ENCODE data around the gene ARHGAP15. TPM values are rescaled to one million over a fixed set of nuclear protein-coding genes. Genes with fewer than 3 reads are reported as not detected.

Gene ARHGAP15
- total RNA-seq, 1 donor from 2014 or later: not detected

GRCh38 chr2:143259368-143259958, 130.2 kb downstream of the ARHGAP15 start:
- DNase-seq (ENCODE audit: low read depth): peak; percentile 76

- no peak for DNase-seq (ENCODE audit: low read depth)
These were observed 132.8 kb downstream of the ARHGAP15 start for GRCh38 chr2:143261986-143262385.

GRCh38 chr2:143262389-143262788, 133.2 kb downstream of the ARHGAP15 start:
- no peak for DNase-seq (ENCODE audit: low read depth)

- DNase-seq (ENCODE audit: low read depth): no peak
These were observed 133.9 kb downstream of the ARHGAP15 start for GRCh38 chr2:143263066-143263625.

- peak; percentile 43 for DNase-seq (ENCODE audit: low read depth)
These were observed 135.6 kb downstream of the ARHGAP15 start for GRCh38 chr2:143264851-143265250.

- DNase-seq (ENCODE audit: low read depth): peak; percentile 44
These were observed 150.5 kb downstream of the ARHGAP15 start for GRCh38 chr2:143279672-143280071.

GRCh38 chr2:143280097-143280757, 151.0 kb downstream of the ARHGAP15 start:
- no peak for DNase-seq (ENCODE audit: low read depth)

- DNase-seq (ENCODE audit: low read depth): no peak
These were observed 153.5 kb downstream of the ARHGAP15 start for GRCh38 chr2:143282684-143283083.

GRCh38 chr2:143284087-143284675, 155.0 kb downstream of the ARHGAP15 start:
- peak; percentile 28 for DNase-seq (ENCODE audit: low read depth)

- DNase-seq (ENCODE audit: low read depth): no peak
These were observed 159.8 kb downstream of the ARHGAP15 start for GRCh38 chr2:143289025-143289424.

GRCh38 chr2:143290221-143290620, 161.0 kb downstream of the ARHGAP15 start:
- no peak for DNase-seq (ENCODE audit: low read depth)

- DNase-seq (ENCODE audit: low read depth): no peak
These were observed 164.8 kb downstream of the ARHGAP15 start for GRCh38 chr2:143294068-143294467.

- DNase-seq (ENCODE audit: low read depth): no peak
These were observed 166.9 kb downstream of the ARHGAP15 start for GRCh38 chr2:143296089-143296488.

GRCh38 chr2:143297182-143297581, 168.0 kb downstream of the ARHGAP15 start:
- DNase-seq (ENCODE audit: low read depth): no peak

GRCh38 chr2:143300536-143300935, 171.3 kb downstream of the ARHGAP15 start:
- no peak for DNase-seq (ENCODE audit: low read depth)

GRCh38 chr2:143311426-143311825, 182.2 kb downstream of the ARHGAP15 start:
- DNase-seq (ENCODE audit: low read depth): no peak

- no peak for DNase-seq (ENCODE audit: low read depth)
These were observed 183.2 kb downstream of the ARHGAP15 start for GRCh38 chr2:143312441-143312840.

GRCh38 chr2:143313861-143314260, 184.6 kb downstream of the ARHGAP15 start:
- DNase-seq (ENCODE audit: low read depth): no peak

- DNase-seq (ENCODE audit: low read depth): peak; percentile 9
These were observed 192.8 kb downstream of the ARHGAP15 start for GRCh38 chr2:143321994-143322393.

GRCh38 chr2:143329288-143329687, 200.1 kb downstream of the ARHGAP15 start:
- DNase-seq (ENCODE audit: low read depth): no peak

- DNase-seq (ENCODE audit: low read depth): no peak
These were observed 204.1 kb downstream of the ARHGAP15 start for GRCh38 chr2:143333168-143333791.

GRCh38 chr2:143333847-143334246, 204.6 kb downstream of the ARHGAP15 start:
- no peak for DNase-seq (ENCODE audit: low read depth)
